ENCODE data around the gene DENND10. TPM values are rescaled to one million over a fixed set of nuclear protein-coding genes. Genes with fewer than 3 reads are reported as not detected.

DENND10 gene
- total and polyA plus RNA-seq, 2 donors (not counting 3 experiments of a cell fraction or from before 2014, with no cell fraction given), result 39.1 to 50.1 TPM

GRCh38 chr10:119177708-119178371, 73.9 kb downstream of the DENND10 start:
- Histone ChIP-seq H3K27me3 (ENCODE audit: control insufficient read depth in 2 of 2, insufficient read depth in 2 of 2, low read length in 2 of 2) (no peaks in the 10 kb centered on the region), H2AFZ (ENCODE audit: low read depth, low read length) (peak overlapping the region; percentile 99), H3K4me3 (replicated peaks in 1 of 3; ENCODE audit: insufficient read depth in 1 of 3, low read depth in 1 of 3, low read length in 3 of 3) (peak overlapping the region; percentile 85 to 91 (median 87)), H3K4me1 (ENCODE audit: control insufficient read depth, extremely low read depth, insufficient read depth, low read length) (peaks cover 12% of the 10 kb centered on the region), H3K79me2 (ENCODE audit: control insufficient read depth, insufficient read depth, low read length) (peaks cover 39% of the 10 kb centered on the region), H3K9me3 (replicated peaks; ENCODE audit: control insufficient read depth, insufficient read depth, low read length) (no peaks in the 10 kb centered on the region), H3K4me2 (ENCODE audit: insufficient read depth, low read length) (peak overlapping the region; percentile 64), H3K9me1 (replicated peaks; ENCODE audit: control insufficient read depth, extremely low read depth, insufficient read depth, low read length) (no peaks in the 10 kb centered on the region), H3K36me3 (ENCODE audit: control insufficient read depth in 2 of 2, extremely low read depth in 1 of 2, insufficient read depth in 2 of 2, low read length in 2 of 2) (peaks cover 3 to 13% of the 10 kb centered on the region in 2 experiments), H3K9ac (replicated peaks; ENCODE audit: extremely low read depth, insufficient read depth, low read length) (peak overlapping the region; percentile 91), H3K27ac (ENCODE audit: insufficient read depth, low read depth, low read length) (peak overlapping the region; percentile 83), H4K20me1 (replicated peaks; ENCODE audit: control insufficient read depth, extremely low read depth, insufficient read depth, low read length) (no peaks in the 10 kb centered on the region)
- dilution Hi-C loops (cut with MboI; ENCODE audit: extremely low pct_ligation_motif_present, low sequenced_read_pairs) (no loop called here), intact Hi-C loops (cut with micrococcal nuclease) (loop anchor here (1.0 to 2.0 kb wide), 4 partner anchors 12 to 98 kb away; partner anchors contain the start of gene EIF3A)
- CTCF ChIA-PET, result interaction anchor here (0.7 kb wide), 1 partner anchor 379 kb away, joined by 3 read pairs; no protein-coding TSS in a partner anchor
- no peak for FAIRE-seq
- POLR2A ChIA-PET, result no interaction called here
- TF ChIP-seq FOS (IDR thresholded peaks at IDR 0.05; ENCODE audit: borderline replicate concordance, insufficient read depth, low read length) (no peak), POLR2A (IDR thresholded peaks at IDR 0.05; ENCODE audit: low read depth, low read length) (no peak), CTCF (IDR thresholded peaks at IDR 0.05; ENCODE audit: extremely low read depth in 1 of 2, insufficient read depth in 1 of 2, low read depth in 1 of 2, low read length in 2 of 2) (no peak), JUN (IDR thresholded peaks at IDR 0.05; ENCODE audit: borderline replicate concordance, insufficient read depth, insufficient read length, low read depth) (no peak), MYC (IDR thresholded peaks at IDR 0.05; ENCODE audit: low read depth, low read length) (no peak), MAX (IDR thresholded peaks at IDR 0.05; ENCODE audit: insufficient read depth, insufficient read length) (no peak), EZH2 (IDR thresholded peaks at IDR 0.05; ENCODE audit: borderline replicate concordance, low read depth, low read length, severe bottlenecking) (no peak), GATA2 (IDR thresholded peaks at IDR 0.05; ENCODE audit: insufficient read depth, insufficient read length, low read depth, low read length) (no peak), POLR2AphosphoS5 (IDR thresholded peaks at IDR 0.05; ENCODE audit: insufficient read depth, low read depth, low read length) (no peak)
- no TSS peak for BruUV-seq (replicated peaks)
- no peak for DNase-seq (ENCODE audit: low read depth, low spot score)
